ENCODE measurements around the gene DOCK9. TPM values are rescaled to one million over a fixed set of nuclear protein-coding genes. Genes with fewer than 3 reads are reported as not detected.

The DOCK9 gene
- total and polyA plus RNA-seq, 9 of the 15 experiments (the other 6 are each of a cell fraction or from before 2014, with no cell fraction given): 3.5 to 25.3 (median 16.7) TPM

- in situ Hi-C loops (cut with MboI): no loop called here
- DNase-seq (ENCODE audit: extremely low read depth in 1 of 4, low spot score in 3 of 4): no peak
- H3K4me1 ChIP-seq (replicated peaks in 1 of 2; ENCODE audit: control insufficient read depth in 2 of 2, insufficient read depth in 2 of 2, low read length in 2 of 2): no peaks in the 10 kb centered on the region
- H3K4me2 ChIP-seq (ENCODE audit: insufficient read depth, low read length): no peak overlapping the region
- H4K20me1 ChIP-seq (replicated peaks; ENCODE audit: control insufficient read depth, insufficient read depth, low read length): no peaks in the 10 kb centered on the region
- peaks cover 51% of the 10 kb centered on the region; the same call in 2 of the 3 replicates for H3K36me3 ChIP-seq (ENCODE audit: control insufficient read depth, insufficient read depth, low read length)
- CTCF ChIA-PET (ENCODE audit: low intra/inter-chr PET ratio): no interaction called here
- no peaks in the 10 kb centered on the region for H3K9me1 ChIP-seq (ENCODE audit: control insufficient read depth, insufficient read depth, low read length)
- 93% methylated on average over 2 of the region's 4 CpGs for WGBS (ENCODE audit: insufficient coverage, low coverage, missing lambda C conversion rate)
- FAIRE-seq: no peak
- no peak overlapping the region for H3K4me3 ChIP-seq
- TF ChIP-seq ARID3B (CRISPR knock-in tag; IDR thresholded peaks at IDR 0.05; ENCODE audit: borderline replicate concordance) (no peak), CBX2 (IDR thresholded peaks at IDR 0.05; ENCODE audit: insufficient read depth, low read length, poor library complexity, severe bottlenecking) (no peak)
- POLR2A ChIA-PET: no interaction called here
- BruUV-seq (replicated peaks): no TSS peak
- H3K9me3 ChIP-seq (replicated peaks; ENCODE audit: control insufficient read depth, insufficient read depth, low read depth, low read length): peaks cover 6% of the 10 kb centered on the region; the same call in 1 of the 2 replicates
- ATAC-seq: no peak
- no peak overlapping the region for H3K27ac ChIP-seq (ENCODE audit: extremely low read depth, low read depth, low read length)
- no peak overlapping the region for H3K9ac ChIP-seq (ENCODE audit: insufficient read depth in 1 of 2, low read depth in 2 of 2, low read length in 2 of 2)
- no peaks in the 10 kb centered on the region for H3K79me2 ChIP-seq (ENCODE audit: control insufficient read depth, insufficient read depth, low read length)
- H2AFZ ChIP-seq (ENCODE audit: low read depth, low read length): no peak overlapping the region
- intact Hi-C loops (cut with micrococcal nuclease): no loop called here
- H3K27me3 ChIP-seq (ENCODE audit: control insufficient read depth in 2 of 2, insufficient read depth in 2 of 2, low read length in 2 of 2): no peaks in the 10 kb centered on the region
Observed at GRCh38 chr13:98877936-98878335, 99.9 kb downstream of the DOCK9 start.

- H3K79me2 ChIP-seq (ENCODE audit: control insufficient read depth, insufficient read depth, low read length): no peaks in the 10 kb centered on the region
- H3K27me3 ChIP-seq (ENCODE audit: control insufficient read depth in 2 of 2, insufficient read depth in 2 of 2, low read length in 2 of 2): no peaks in the 10 kb centered on the region
- H3K9me3 ChIP-seq (replicated peaks; ENCODE audit: control insufficient read depth, insufficient read depth, low read depth, low read length): peaks cover 6% of the 10 kb centered on the region; the same call in 1 of the 2 replicates
- no peak overlapping the region for H3K9ac ChIP-seq (ENCODE audit: insufficient read depth in 1 of 2, low read depth in 2 of 2, low read length in 2 of 2)
- no TSS peak for BruUV-seq (replicated peaks)
- H3K9me1 ChIP-seq (ENCODE audit: control insufficient read depth, insufficient read depth, low read length): no peaks in the 10 kb centered on the region
- no peaks in the 10 kb centered on the region for H4K20me1 ChIP-seq (replicated peaks; ENCODE audit: control insufficient read depth, insufficient read depth, low read length)
- H2AFZ ChIP-seq (ENCODE audit: low read depth, low read length): no peak overlapping the region
- no peak for FAIRE-seq
- no peak for ATAC-seq
- no peaks in the 10 kb centered on the region for H3K4me1 ChIP-seq (replicated peaks in 1 of 2; ENCODE audit: control insufficient read depth in 2 of 2, insufficient read depth in 2 of 2, low read length in 2 of 2)
- no peak overlapping the region for H3K4me2 ChIP-seq (ENCODE audit: insufficient read depth, low read length)
- WGBS (ENCODE audit: insufficient coverage, low coverage, missing lambda C conversion rate): 87% methylated on average over 2 of the region's 3 CpGs
- in situ Hi-C loops (cut with MboI) (no loop called here), intact Hi-C loops (cut with micrococcal nuclease) (no loop called here)
- H3K36me3 ChIP-seq (ENCODE audit: control insufficient read depth, insufficient read depth, low read length): peaks cover 47% of the 10 kb centered on the region; the same call in 2 of the 3 replicates
- ChIA-PET CTCF (ENCODE audit: low intra/inter-chr PET ratio) (no interaction called here), POLR2A (no interaction called here)
- DNase-seq (ENCODE audit: extremely low read depth in 1 of 4, low spot score in 3 of 4): no peak
- peak; percentile 57 for TF ChIP-seq ZFP36 (IDR thresholded peaks at IDR 0.05; ENCODE audit: low read depth, low read length, partially characterized antibody)
- no peak for TF ChIP-seq ZNF518B (CRISPR knock-in tag; IDR thresholded peaks at IDR 0.05)
- TF ChIP-seq SREBF1 (IDR thresholded peaks at IDR 0.05; ENCODE audit: borderline replicate concordance, low read depth, low read length): no peak
- no peak for TF ChIP-seq PCBP2 (IDR thresholded peaks at IDR 0.05; ENCODE audit: low read depth, low read length, poor library complexity, severe bottlenecking)
- TF ChIP-seq IRF1 (CRISPR knock-in tag; IDR thresholded peaks at IDR 0.05; ENCODE audit: borderline replicate concordance): no peak
- TF ChIP-seq GTF2A2 (tag; IDR thresholded peaks at IDR 0.05): no peak
- no peak for TF ChIP-seq ZNF551 (CRISPR knock-in tag; IDR thresholded peaks at IDR 0.05)
- no peak overlapping the region for H3K4me3 ChIP-seq
- H3K27ac ChIP-seq (ENCODE audit: extremely low read depth, low read depth, low read length): no peak overlapping the region
Observed at GRCh38 chr13:98877466-98877865, 100.4 kb downstream of the DOCK9 start.

All from K562 (cell line).